ENCODE results near the gene PCMT1. TPM values are rescaled to one million over a fixed set of nuclear protein-coding genes. Genes with fewer than 3 reads are reported as not detected.
"Not testable (repeated sequence)": the region's sequence is repeated elsewhere in the genome, so short reads cannot be mapped to it uniquely, and the experiment has no call there.

PCMT1 gene
- total and polyA plus RNA-seq, 4 donors, result 48.4 to 72.1 (median 53.9) TPM

DNA sequence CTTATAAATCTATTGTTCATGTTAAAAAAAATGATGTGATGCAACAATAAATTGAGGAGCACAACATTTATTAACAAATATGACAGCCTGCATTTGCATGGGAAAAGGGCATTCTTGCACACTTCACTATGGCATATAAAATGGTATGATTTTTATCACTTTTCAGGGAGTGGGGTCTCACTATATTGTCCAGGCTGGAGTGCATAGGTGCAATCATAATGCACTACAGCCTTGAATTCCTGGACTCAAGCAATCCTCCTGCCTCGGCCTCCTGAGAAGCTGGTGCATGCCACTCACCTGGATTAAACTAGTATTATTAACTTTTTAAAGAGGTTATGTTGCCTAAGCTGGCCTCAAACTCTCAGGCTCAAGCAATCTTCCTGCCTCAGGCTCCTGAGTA, 14.6 kb upstream of the PCMT1 start:
- Histone ChIP-seq H3K9me3 (ENCODE audit: control insufficient read depth, low read length) (no peaks in the 10 kb centered on the region), H3K27ac (ENCODE audit: low read depth in 1 of 2, low read length in 2 of 2) (no peak overlapping the region), H3K4me1 (ENCODE audit: control insufficient read depth in 1 of 2, insufficient read depth in 2 of 2, low read length in 2 of 2) (no peaks in the 10 kb centered on the region), H3K36me3 (ENCODE audit: control insufficient read depth in 1 of 2, insufficient read depth in 2 of 2, low read length in 1 of 2) (no peaks in the 10 kb centered on the region), H3K27me3 (ENCODE audit: control insufficient read depth in 1 of 2, insufficient read depth in 2 of 2, low read length in 1 of 2) (no peaks in the 10 kb centered on the region), H3K4me3 (ENCODE audit: low read length in 2 of 2) (no peak overlapping the region)
- 94 to 100% methylated on average over 1 of the region's 1 CpG for WGBS, 2 donors
- ATAC-seq (ENCODE audit: low FRiP score), result no peak
- intact Hi-C loops (cut with DNase I), result no loop called here
- no peak for DNase-seq

DNA sequence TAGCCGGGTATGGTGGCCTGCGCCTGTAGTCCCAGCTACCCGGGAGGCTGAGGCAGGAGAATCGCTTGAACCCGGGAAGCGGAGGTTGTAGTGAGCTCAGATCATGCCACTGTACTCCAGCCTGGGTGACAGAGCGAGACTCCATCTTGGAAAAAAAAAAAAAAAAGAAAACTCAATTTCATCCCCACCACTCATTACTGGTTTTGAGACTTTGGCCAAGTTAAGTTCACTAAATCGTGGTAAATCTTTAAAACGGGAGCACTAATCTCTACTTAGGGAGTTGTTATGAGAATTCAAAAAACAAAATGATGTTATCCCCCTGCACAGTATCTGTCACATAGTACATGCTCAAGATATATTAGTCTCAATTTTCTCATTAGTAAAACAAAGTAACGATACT, 4.3 kb upstream of the PCMT1 start:
- peak overlapping the region in 1 of 2 donors; percentile 50 for H3K4me3 ChIP-seq (ENCODE audit: low read length in 2 of 2)
- H3K4me1 ChIP-seq (ENCODE audit: control insufficient read depth in 1 of 2, insufficient read depth in 2 of 2, low read length in 2 of 2); H3K27ac ChIP-seq (ENCODE audit: low read depth in 1 of 2, low read length in 2 of 2); H3K36me3 ChIP-seq (ENCODE audit: control insufficient read depth in 1 of 2, insufficient read depth in 2 of 2, low read length in 1 of 2); ATAC-seq (ENCODE audit: low FRiP score); H3K9me3 ChIP-seq (ENCODE audit: control insufficient read depth, low read length); H3K27me3 ChIP-seq (ENCODE audit: control insufficient read depth in 1 of 2, insufficient read depth in 2 of 2, low read length in 1 of 2); DNase-seq: not testable (repeated sequence)
- WGBS, 2 donors, result 73 to 84% methylated on average over 10 of the region's 10 CpGs
- intact Hi-C loops (cut with DNase I), result loop anchor here in 1 of 2 donors (10.0 kb wide), 1 partner anchor 120 kb away; the partner anchor contains the start of gene LRP11

DNA sequence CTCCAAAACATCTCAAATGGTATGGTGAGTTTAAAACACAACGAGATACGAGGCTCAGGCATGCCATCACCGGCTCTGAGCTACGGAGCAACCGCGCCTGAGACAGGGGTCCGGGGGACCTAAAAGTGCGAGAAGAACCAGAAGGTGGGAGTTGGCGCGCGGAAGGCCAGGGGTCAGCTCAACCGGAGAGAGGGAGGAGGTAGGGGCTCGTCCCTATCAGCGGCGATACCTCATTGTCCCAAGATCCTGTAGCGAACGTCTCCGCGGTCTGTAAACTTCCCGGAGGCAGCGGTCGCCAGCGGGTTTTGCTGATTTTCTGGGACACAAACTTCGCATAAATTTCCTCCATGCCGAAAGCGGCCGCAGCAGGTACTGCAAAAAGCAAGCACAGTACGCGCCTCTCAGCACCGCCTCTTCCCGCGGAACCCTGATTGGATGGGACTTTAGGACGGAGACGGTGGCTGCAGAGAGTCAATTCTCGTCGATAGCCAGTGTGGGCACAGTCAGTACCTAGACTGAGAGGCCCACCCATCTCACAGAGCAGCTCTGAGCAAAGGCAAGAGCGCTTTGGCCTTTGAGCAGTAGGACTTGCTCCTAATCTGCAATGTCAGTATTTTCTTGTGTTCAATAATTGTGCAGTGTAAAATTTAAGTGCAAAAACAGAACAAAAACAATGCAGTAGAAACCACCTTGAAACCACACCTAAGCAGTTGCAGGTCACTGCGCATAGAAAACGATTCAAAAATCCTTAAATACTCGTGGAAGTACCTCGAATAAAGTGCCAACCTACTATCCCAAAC, 3.2 kb upstream of the PCMT1 start, which contains the start of gene NUP43:
NUP43 (minus strand) TSS at position 383 of the 800 bp plus-strand sequence; CDS start at position 349, 34 bp downstream.
- intact Hi-C loops (cut with DNase I), result loop anchor here in 1 of 2 donors (10.0 kb wide), 1 partner anchor 118 kb away; the partner anchor contains the start of gene LRP11
- H3K27ac ChIP-seq (ENCODE audit: low read depth in 1 of 2, low read length in 2 of 2), result peak within 1 kb of the TSS in 1 of 2 donors; percentile 52
- ATAC-seq (ENCODE audit: low FRiP score), result peak; percentile 92
- no peaks in the 10 kb centered on the region for H3K27me3 ChIP-seq (ENCODE audit: control insufficient read depth in 1 of 2, insufficient read depth in 2 of 2, low read length in 1 of 2)
- peaks cover 0 to 1% of the 10 kb centered on the region in 2 donors for H3K36me3 ChIP-seq (ENCODE audit: control insufficient read depth in 1 of 2, insufficient read depth in 2 of 2, low read length in 1 of 2)
- DNase-seq, result peak; percentile 97 to 98
- no peaks in the 10 kb centered on the region for H3K9me3 ChIP-seq (ENCODE audit: control insufficient read depth, low read length)
- H3K4me1 ChIP-seq (ENCODE audit: control insufficient read depth in 1 of 2, insufficient read depth in 2 of 2, low read length in 2 of 2), result no peaks in the 10 kb centered on the region
- peak within 1 kb of the TSS; percentile 50 to 70 for H3K4me3 ChIP-seq (ENCODE audit: low read length in 2 of 2)
- 5 to 6% methylated on average over 41 of the region's 41 CpGs for WGBS, 2 donors

DNA sequence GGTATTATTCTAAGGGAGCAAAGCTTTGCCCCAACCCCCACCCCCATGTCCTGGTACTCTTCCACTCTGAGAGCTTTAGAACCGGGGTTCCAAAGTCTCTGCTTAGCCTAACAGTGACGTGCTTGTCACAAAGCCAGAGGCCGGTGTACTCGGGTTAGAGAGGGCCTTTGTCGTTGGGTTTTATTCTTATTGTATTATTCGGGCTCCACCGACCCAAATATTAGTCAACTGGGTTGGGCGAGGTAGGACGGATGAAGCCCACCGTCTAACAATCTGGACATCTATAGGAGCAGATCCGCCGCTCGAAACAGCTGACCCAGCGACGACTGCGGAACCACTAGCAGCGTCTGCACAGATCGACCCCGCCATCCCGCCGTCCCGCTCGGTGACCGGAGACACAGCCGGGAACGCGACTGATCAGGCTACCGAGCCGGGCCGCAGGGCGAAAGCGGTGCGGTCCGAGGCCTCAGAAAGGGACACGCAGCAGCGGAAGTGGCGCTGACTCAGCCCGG, 403 bp upstream of the PCMT1 start:
- intact Hi-C loops (cut with DNase I), result loop anchor here in 1 of 2 donors (10.0 kb wide), 1 partner anchor 116 kb away; the partner anchor contains the start of gene LRP11
- peak overlapping the region in 1 of 2 donors; percentile 47 for H3K4me3 ChIP-seq (ENCODE audit: low read length in 2 of 2)
- 2 to 5% methylated on average over 23 to 26 of the region's 38 CpGs for WGBS, 2 donors
- not testable (repeated sequence) for DNase-seq; H3K36me3 ChIP-seq (ENCODE audit: control insufficient read depth in 1 of 2, insufficient read depth in 2 of 2, low read length in 1 of 2); H3K4me1 ChIP-seq (ENCODE audit: control insufficient read depth in 1 of 2, insufficient read depth in 2 of 2, low read length in 2 of 2); H3K27me3 ChIP-seq (ENCODE audit: control insufficient read depth in 1 of 2, insufficient read depth in 2 of 2, low read length in 1 of 2); H3K9me3 ChIP-seq (ENCODE audit: control insufficient read depth, low read length)
- ATAC-seq (ENCODE audit: low FRiP score), result peak; percentile 1
- peak overlapping the region in 1 of 2 donors; percentile 80 for H3K27ac ChIP-seq (ENCODE audit: low read depth in 1 of 2, low read length in 2 of 2)

DNA sequence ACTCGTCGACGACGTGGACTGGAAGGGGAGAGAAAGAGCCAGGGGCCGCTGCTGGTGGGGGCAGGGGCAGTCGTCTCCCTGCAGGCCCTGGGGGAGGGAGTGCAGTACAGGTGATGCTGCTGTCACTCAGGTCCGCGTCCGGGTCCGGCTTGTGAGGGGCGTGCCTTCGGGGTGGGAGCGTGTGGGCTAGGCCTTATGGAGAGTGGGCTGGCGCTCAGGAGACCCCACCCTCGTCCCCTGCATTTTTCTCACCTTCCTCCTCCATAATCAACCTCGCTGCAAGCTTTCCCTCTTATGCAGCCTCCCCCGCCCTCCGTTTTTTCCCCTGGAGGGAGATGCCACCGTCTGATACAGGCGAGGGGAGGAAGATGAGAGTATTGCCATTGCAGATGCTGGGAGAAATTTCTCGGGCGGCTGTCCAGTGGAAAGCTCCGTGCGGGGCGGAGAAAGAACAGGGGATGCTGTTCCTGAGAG, 632 bp downstream of the PCMT1 start:
- 0% methylated on average over 23 to 25 of the region's 25 CpGs for WGBS, 2 donors
- peak; percentile 40 for ATAC-seq (ENCODE audit: low FRiP score)
- intact Hi-C loops (cut with DNase I), result no loop called here

DNA sequence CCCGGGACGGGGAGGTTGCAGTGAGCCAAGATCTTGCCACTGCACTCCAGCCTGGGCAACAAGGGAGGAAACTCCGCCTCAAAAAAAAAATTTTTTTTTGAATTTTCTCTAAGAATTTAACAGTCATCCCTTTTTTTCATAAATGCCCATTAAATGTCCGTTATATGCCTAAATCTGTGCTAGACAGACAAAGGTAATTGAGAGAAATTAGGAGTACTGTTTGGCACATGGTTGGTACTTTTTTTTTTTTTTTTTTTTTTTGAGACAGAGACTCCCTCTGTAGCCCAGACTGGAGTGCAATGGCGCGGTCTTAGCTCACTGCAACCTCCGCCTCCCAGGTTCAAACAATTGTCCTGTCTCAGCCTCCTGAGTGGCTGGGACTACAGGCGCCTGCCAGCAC, 1.7 kb downstream of the PCMT1 start:
- no peak for ATAC-seq (ENCODE audit: low FRiP score)

More for the DNA sequence above, 632 bp downstream of the PCMT1 start:
- Histone ChIP-seq H3K4me3 (ENCODE audit: low read length in 2 of 2) (peak overlapping the region; percentile 59 to 97), H3K27me3 (ENCODE audit: control insufficient read depth in 1 of 2, insufficient read depth in 2 of 2, low read length in 1 of 2) (no peaks in the 10 kb centered on the region), H3K36me3 (ENCODE audit: control insufficient read depth in 1 of 2, insufficient read depth in 2 of 2, low read length in 1 of 2) (no peaks in the 10 kb centered on the region), H3K27ac (ENCODE audit: low read depth in 1 of 2, low read length in 2 of 2) (peak overlapping the region; percentile 36 to 87), H3K4me1 (ENCODE audit: control insufficient read depth in 1 of 2, insufficient read depth in 2 of 2, low read length in 2 of 2) (no peaks in the 10 kb centered on the region), H3K9me3 (ENCODE audit: control insufficient read depth, low read length) (no peaks in the 10 kb centered on the region)
- DNase-seq, result peak; percentile 72 to 84

DNA sequence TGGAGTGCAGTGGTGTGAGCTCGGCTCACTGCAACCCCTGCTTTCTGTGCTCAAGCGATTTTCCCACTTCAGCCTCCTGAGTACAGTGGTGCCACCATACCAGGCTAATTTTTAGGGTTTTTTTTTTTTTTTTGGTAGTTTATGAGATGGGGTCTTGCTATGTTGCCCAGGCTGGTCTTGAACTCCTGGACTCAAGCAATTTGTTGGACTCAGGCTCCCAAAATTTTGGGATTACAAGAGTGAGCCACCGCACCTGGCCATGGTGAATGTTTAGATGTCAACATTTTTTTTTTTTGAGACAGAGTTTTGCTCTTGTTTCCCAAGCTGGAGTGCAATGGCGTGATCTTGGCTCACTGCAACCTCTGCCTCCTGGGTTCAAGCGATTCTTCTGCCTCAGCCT, 2.4 kb downstream of the PCMT1 start:
- WGBS, 2 donors, result 97 to 99% methylated on average over 5 of the region's 5 CpGs
- H3K4me3 ChIP-seq (ENCODE audit: low read length in 2 of 2); DNase-seq; ATAC-seq (ENCODE audit: low FRiP score); H3K36me3 ChIP-seq (ENCODE audit: control insufficient read depth in 1 of 2, insufficient read depth in 2 of 2, low read length in 1 of 2); intact Hi-C loops (cut with DNase I); H3K9me3 ChIP-seq (ENCODE audit: control insufficient read depth, low read length); H3K27me3 ChIP-seq (ENCODE audit: control insufficient read depth in 1 of 2, insufficient read depth in 2 of 2, low read length in 1 of 2); H3K4me1 ChIP-seq (ENCODE audit: control insufficient read depth in 1 of 2, insufficient read depth in 2 of 2, low read length in 2 of 2); H3K27ac ChIP-seq (ENCODE audit: low read depth in 1 of 2, low read length in 2 of 2): not testable (repeated sequence)

More for the DNA sequence above, 1.7 kb downstream of the PCMT1 start:
- no peaks in the 10 kb centered on the region for H3K36me3 ChIP-seq (ENCODE audit: control insufficient read depth in 1 of 2, insufficient read depth in 2 of 2, low read length in 1 of 2)
- H3K9me3 ChIP-seq (ENCODE audit: control insufficient read depth, low read length), result no peaks in the 10 kb centered on the region
- 83 to 91% methylated on average over 8 of the region's 8 CpGs for WGBS, 2 donors
- DNase-seq, result no peak
- no peak overlapping the region for H3K27ac ChIP-seq (ENCODE audit: low read depth in 1 of 2, low read length in 2 of 2)
- H3K27me3 ChIP-seq (ENCODE audit: control insufficient read depth in 1 of 2, insufficient read depth in 2 of 2, low read length in 1 of 2), result no peaks in the 10 kb centered on the region
- H3K4me1 ChIP-seq (ENCODE audit: control insufficient read depth in 1 of 2, insufficient read depth in 2 of 2, low read length in 2 of 2), result no peaks in the 10 kb centered on the region
- intact Hi-C loops (cut with DNase I), result no loop called here
- no peak overlapping the region for H3K4me3 ChIP-seq (ENCODE audit: low read length in 2 of 2)

DNA sequence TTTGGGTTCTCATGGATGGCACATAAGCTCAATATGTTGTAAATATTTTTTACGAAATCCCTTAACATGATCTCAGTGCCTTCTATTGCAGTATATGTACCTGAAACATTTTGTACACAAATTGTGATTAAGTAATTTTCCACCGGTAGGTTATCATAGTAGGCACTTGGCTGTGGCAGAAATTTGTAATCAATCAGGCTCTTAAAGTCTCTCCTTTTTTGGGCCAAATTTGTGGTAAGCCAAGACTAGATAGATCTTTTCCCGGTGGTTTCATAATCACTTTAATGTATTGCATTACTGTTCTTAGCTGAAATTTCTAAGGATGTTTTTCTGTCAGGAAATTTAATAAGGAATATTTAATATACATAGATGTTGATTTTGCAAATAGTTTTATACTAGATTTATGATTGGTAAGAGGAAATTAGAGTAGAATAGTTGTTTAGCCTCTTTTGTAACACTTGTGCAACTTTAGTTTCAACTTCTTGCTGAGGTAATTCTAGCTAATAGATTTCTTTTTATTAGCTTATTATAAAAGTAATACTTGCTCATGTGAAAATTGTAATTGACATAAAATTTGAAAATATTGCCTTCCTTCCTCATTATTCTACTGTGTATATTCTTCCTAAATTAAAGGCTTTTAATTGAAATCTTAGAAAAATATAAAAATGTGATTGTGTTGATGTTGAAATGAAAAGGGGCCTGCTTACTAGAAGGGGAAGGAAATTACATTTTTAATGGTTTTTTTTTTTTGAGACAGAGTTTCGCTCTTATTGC, 3.2 kb downstream of the PCMT1 start:
- Histone ChIP-seq H3K27me3 (ENCODE audit: control insufficient read depth in 1 of 2, insufficient read depth in 2 of 2, low read length in 1 of 2) (no peaks in the 10 kb centered on the region), H3K27ac (ENCODE audit: low read depth in 1 of 2, low read length in 2 of 2) (no peak overlapping the region), H3K4me3 (ENCODE audit: low read length in 2 of 2) (no peak overlapping the region), H3K36me3 (ENCODE audit: control insufficient read depth in 1 of 2, insufficient read depth in 2 of 2, low read length in 1 of 2) (no peaks in the 10 kb centered on the region), H3K9me3 (ENCODE audit: control insufficient read depth, low read length) (no peaks in the 10 kb centered on the region), H3K4me1 (ENCODE audit: control insufficient read depth in 1 of 2, insufficient read depth in 2 of 2, low read length in 2 of 2) (no peaks in the 10 kb centered on the region)
- WGBS, 2 donors, result 87 to 91% methylated on average over 4 of the region's 4 CpGs
- intact Hi-C loops (cut with DNase I), result no loop called here
- ATAC-seq (ENCODE audit: low FRiP score) (no peak), DNase-seq (no peak)

All from aorta (tissue), 5 donors.